Measurements from ENCODE around the gene FAF2. TPM values are rescaled to one million over a fixed set of nuclear protein-coding genes. Genes with fewer than 3 reads are reported as not detected.

The FAF2 gene
- total RNA-seq, 1 experiment from 2014 or later, result 44.4 TPM

GRCh38 chr5:176540476-176540899 is 92.3 kb downstream of the FAF2 start:
- Histone ChIP-seq H2BK15ac (ENCODE audit: low read depth, low read length) (no peak overlapping the region), H2BK5ac (ENCODE audit: insufficient read length, low read length) (no peak overlapping the region), H2BK120ac (ENCODE audit: low read depth, low read length, poor library complexity, severe bottlenecking) (peak overlapping the region; percentile 79), H3K79me2 (ENCODE audit: insufficient read depth, low read length) (peaks cover 9% of the 10 kb centered on the region), H3K9ac (ENCODE audit: extremely low read depth, insufficient read length, low read length) (no peak overlapping the region), H4K8ac (replicated peaks; ENCODE audit: insufficient read length, low read depth, low read length) (no peak overlapping the region), H2AFZ (ENCODE audit: low read length) (no peak overlapping the region), H3K23ac (ENCODE audit: insufficient read length, low read depth, low read length) (no peak overlapping the region), H4K91ac (ENCODE audit: insufficient read length, low read depth, low read length) (peak overlapping the region; percentile 17), H3K9me3 (ENCODE audit: control insufficient read depth, low read depth, low read length) (no peaks in the 10 kb centered on the region), H4K20me1 (ENCODE audit: control insufficient read depth, insufficient read depth, insufficient read length) (peaks cover 4% of the 10 kb centered on the region), H3K27ac (ENCODE audit: insufficient read length, low read depth, low read length) (no peak overlapping the region), H3K56ac (ENCODE audit: insufficient read length, low read depth, low read length) (no peak overlapping the region), H3K14ac (ENCODE audit: insufficient read depth, low read length) (no peak overlapping the region), H2AK5ac (ENCODE audit: insufficient read length, low read length) (no peak overlapping the region), H3K18ac (ENCODE audit: insufficient read length, low read depth, low read length) (no peak overlapping the region), H3K4me1 (ENCODE audit: insufficient read depth, low read length) (peaks cover 13% of the 10 kb centered on the region; the same call in 1 of the 2 replicates), H3K79me1 (ENCODE audit: insufficient read depth, low read depth, low read length, poor library complexity, severe bottlenecking) (no peaks in the 10 kb centered on the region), H3K27me3 (ENCODE audit: insufficient read depth, low read length) (no peaks in the 10 kb centered on the region), H2BK20ac (ENCODE audit: low read depth, low read length, poor library complexity, severe bottlenecking) (no peak overlapping the region), H2BK12ac (ENCODE audit: insufficient read length, low read depth, low read length) (peak overlapping the region; percentile 6), H3K23me2 (ENCODE audit: insufficient read length, low read depth, low read length, poor library complexity, severe bottlenecking) (peaks cover 22% of the 10 kb centered on the region), H3T11ph (ENCODE audit: low read length) (no peak overlapping the region), H3K4ac (ENCODE audit: low read depth, low read length) (no peak overlapping the region), H4K5ac (ENCODE audit: insufficient read length, low read depth, low read length) (no peak overlapping the region), H3K4me2 (ENCODE audit: insufficient read depth, insufficient read length, low read length) (no peak overlapping the region)
- Mint-ChIP-seq H3K36me3 (ENCODE audit: insufficient read depth in 1 of 3, low read depth in 3 of 3) (peaks cover 6 to 9% (median 8%) of the 10 kb centered on the region in 3 experiments; a peak in 6 of 7 replicates), H3K27ac (peak overlapping the region; percentile 40 to 68 (median 44); a peak in 4 of 7 replicates), H3K9me3 (no peaks in the 10 kb centered on the region), H3K4me1 (peaks cover 49 to 54% of the 10 kb centered on the region in 2 experiments), H3K27me3 (ENCODE audit: low read depth) (peaks cover 3% of the 10 kb centered on the region; the same call in 1 of the 2 replicates), H3K4me3 (peak overlapping the region; percentile 14 to 87; a peak in 2 of 5 replicates)
- WGBS (ENCODE audit: extremely low coverage, insufficient read length, low lambda C conversion rate), result no CpG with 5 or more reads among the region's 8 CpGs
- DNase-seq, result no peak
- no peak for TF ChIP-seq CTCF (conservative IDR thresholded peaks at IDR 0.05)

Measured in H9 (cell line).